GOT3 (cell line): Measurements from ENCODE around the gene PRXL2B.

Source experiments
- DNase-seq: peaks from one replicate; lab custom pipeline; 2025; ENCODE audit warnings: mixed read lengths; lab: John Stamatoyannopoulos, UW

The PRXL2B gene

GRCh38 chr1:2598329-2598931 is 11.9 kb downstream of the PRXL2B start:
- no peak for DNase-seq

GRCh38 chr1:2601721-2602303 is 15.2 kb downstream of the PRXL2B start:
- no peak for DNase-seq

- no peak for DNase-seq
Observed at GRCh38 chr1:2602311-2602835, 15.8 kb downstream of the PRXL2B start.

DNA sequence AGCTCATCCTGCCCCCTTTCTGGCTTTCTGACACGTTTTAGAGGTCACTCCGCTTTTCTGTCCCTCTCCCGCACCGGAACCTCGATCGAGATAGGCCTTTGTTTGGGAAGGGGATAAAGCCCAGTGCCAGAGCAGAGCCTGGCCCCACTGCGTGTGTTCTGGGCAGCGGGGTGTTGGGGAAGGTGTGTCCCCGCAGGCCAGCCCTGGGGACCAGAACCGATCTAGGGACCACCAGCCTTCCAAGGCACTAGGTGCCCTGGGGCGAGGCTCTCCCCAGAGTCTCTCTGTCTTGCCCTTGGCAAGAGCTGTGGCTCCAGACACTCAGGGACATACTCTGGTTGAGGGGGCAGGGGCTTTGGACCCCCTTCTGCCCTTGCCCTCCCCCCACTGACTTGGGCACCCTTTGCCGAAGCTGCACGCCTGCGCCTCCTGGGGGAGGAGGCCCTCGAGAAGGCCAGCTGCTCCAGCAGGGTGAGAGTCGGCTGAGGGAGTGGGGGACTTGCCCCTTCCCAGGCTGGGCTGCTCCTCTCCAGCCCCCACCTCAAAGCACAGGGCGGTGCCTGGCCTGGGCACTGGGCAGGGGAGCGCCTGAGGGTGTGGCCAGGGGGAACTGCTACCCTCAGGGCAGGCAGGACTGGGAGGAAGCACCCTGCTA is 16.4 kb downstream of the PRXL2B start:
- DNase-seq, result no peak

GRCh38 chr1:2603521-2604155 is 17.1 kb downstream of the PRXL2B start:
- DNase-seq, result no peak

- DNase-seq, result no peak
Observed at GRCh38 chr1:2604156-2604843, 17.7 kb downstream of the PRXL2B start.

DNA sequence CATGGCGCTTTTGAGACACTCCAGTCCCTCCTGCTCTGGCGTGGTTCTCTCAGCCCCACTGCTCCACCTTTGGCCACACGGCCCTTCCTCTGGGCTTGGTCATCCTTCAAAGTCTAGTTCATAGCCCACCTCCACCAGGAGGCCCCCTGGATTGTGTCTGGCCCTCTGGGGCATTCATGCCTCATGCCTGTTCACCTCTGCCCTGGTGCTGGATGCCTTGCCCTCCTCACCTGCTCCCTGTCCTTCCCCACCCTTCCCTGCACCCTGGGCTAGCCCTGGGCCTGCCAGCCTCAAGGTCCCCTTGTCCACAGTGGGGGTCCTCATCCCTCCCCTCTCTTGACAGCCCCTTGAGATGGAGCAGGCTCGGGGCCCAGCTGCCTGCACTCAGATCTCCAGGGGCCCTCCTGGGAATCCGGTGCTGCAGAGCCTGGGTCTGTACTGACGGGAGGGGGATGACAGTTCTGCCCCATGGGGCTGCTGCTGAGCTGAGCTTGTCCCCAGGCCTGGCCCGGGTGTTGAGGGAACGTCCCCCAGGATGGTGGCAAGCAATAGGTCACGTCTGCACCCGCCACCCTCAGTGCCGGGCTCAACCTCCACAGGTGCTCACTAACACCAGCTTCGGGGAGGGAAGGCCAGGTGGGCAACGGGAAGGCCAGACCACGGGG is 18.4 kb downstream of the PRXL2B start:
- DNase-seq, result no peak

DNA sequence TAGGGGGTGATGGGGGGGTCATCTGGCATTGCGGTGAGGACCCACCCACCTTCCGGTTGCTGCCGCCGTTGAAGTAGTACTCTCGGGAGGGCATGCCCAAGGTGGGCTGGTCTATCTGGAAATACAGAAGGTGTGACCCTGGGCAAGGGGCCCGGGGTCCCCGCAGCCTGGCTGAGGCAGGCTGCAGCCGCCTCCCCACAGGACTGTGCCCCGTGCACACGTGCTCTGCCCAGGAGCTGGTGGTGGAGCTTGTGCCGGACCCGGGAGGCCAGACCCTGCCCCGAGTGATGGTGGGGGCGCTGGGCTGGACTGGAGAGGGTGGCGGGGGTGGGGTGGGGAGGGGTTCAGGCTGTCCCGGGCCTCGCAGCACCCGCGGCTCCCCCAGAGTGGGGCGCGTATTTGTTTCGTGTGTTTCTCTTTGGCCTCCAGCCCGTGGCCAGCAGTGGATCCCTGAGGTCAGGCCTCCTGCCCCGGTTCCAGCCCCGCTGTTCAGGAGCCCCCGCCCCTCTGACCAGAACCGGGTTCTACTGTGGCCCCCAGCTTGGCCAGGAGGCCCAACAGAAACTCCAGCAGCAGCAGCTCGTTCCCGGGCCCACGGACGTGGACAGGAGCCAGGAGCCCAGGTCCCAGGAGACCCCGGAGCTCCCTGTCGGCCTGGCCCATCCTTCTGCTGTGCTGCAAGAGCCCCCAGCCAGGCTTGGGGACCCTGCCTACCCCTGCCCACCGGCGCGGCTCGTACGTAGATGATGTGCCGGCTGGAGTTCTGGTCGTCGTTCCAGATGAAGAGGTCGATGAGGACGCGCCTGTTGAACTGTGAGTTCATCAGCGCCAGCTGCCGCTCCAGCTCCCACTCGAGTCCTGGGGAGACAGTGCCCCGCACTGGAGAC is 19.2 kb downstream of the PRXL2B start:
- no peak for DNase-seq

DNA sequence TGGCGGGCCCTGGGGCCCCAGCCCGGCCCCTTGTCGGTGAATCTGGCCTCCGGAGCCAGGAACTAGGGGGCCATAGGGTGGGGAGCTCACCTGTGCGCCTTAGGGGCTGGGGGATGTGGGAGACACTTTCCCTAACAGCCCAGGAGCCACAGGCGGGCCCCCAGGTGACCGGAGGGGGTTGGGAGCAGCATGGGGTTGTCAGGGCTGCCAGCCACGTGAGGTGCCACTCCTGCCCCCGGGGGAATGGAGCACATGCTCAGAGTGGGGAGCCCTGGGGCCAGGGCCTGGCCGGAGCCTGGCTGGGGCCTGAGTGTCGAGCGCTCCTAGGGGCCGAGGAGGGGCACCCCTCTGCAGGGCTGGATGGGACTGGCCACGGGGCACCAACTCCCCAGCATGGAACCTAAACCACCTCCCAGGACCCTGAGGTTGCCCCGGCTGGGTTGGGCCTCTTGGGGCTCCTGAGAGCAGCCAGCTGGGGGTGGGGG is 19.9 kb downstream of the PRXL2B start:
- no peak for DNase-seq

DNA sequence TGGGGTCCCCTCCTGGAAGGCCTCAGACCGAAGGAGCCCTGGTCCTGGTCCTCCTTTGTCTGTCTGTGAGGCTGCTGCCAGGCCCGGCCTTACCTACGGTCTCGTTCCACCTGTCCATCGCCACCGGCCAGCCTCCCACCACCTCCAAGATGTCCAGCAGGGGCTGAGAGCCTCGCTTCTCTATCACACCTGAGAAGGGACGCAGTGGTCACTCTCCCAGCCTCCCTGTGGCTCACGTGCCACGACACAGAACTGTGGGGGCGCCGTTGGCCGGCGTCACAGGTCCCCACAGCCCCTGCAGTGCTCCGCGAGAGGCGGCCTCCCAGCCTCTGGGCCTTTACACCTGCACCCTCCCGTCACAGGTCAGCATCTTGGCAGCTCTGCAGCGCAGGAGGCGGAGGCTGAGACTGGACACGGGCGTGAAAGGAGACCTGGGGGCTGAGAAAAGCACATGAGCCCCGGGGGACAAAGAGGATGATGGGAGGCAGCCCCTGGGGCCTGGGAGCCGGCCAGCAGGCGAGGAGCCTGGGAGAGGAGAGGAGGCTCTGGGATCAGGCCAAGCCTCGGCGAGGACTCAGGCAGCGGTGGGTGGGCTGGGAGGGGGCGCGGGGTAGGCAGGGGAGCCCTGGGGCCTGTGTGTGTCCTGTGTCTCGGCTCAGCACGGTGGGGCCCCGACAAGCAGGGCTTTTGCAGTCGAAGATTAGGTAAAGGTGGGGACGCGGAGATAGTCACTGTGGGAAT is 20.5 kb downstream of the PRXL2B start:
- no peak for DNase-seq

GRCh38 chr1:2607641-2608091 is 21.1 kb downstream of the PRXL2B start:
- no peak for DNase-seq

GRCh38 chr1:2609319-2610035 is 22.9 kb downstream of the PRXL2B start:
- DNase-seq, result no peak

DNA sequence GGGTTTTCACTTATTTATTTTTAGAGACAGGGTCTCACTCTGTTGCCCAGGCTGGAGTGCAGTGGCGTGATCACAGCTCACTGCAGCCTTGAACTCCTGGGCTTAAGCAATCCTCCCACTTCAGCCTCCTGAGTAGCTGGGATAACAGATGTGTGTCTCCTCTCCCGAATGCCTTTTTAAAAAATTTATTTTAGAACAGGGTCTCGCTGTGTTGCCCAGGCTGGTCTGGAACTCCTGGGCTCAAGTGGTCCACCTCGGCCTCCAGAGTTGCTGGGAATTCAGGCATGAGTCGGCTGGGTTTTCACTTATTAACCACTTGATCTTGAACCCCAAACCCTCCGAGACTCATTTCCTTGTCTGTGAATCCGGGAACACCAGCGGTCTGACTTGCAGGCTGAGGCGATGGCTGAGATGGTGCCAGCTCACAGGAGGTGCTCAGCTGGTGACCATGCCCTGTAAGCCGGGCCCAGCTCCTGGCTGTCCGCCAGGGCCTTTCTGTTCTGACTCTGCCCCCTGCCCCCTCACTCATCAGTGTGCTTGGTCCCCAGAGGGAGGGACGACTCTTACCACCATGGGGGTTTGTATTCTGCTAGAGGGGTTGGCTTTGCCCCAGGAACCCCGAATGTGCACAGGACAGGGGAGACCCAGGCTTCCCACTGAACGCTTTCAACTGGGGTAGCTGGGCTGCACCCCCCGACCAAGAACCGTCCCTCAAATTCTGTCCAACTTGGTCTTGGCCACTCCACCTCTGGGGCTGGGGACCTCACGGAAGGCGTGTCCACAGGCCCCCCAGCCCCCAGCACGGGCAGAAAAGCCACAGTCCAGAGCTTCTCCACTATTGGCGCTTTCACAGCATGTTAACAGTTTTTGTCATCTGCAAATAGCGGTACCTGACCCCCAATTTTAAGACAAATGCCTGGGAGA is 23.7 kb downstream of the PRXL2B start:
- DNase-seq, result no peak

- no peak for DNase-seq
Observed at GRCh38 chr1:2611031-2611501, 24.5 kb downstream of the PRXL2B start.

- DNase-seq, result no peak
Observed at GRCh38 chr1:2611621-2612437, 25.3 kb downstream of the PRXL2B start.

- DNase-seq, result no peak
Observed at GRCh38 chr1:2612591-2613365, 26.2 kb downstream of the PRXL2B start.
